Measurements from ENCODE around the gene TBPL2.
"Not testable (repeated sequence)": the region's sequence is repeated elsewhere in the genome, so short reads cannot be mapped to it uniquely, and the experiment has no call there.

The TBPL2 gene

GRCh38 chr14:55457496-55457895 lies 17.1 kb upstream of the TBPL2 start:
- no peak overlapping the region for H3K27ac ChIP-seq (replicated peaks)
- no peaks in the 10 kb centered on the region for H3K27me3 ChIP-seq (ENCODE audit: insufficient read depth, poor library complexity, severe bottlenecking)
- TF ChIP-seq CTCF (IDR thresholded peaks at IDR 0.05; ENCODE audit: insufficient read depth, low read length) (no peak), SPI1 (IDR thresholded peaks at IDR 0.05; ENCODE audit: borderline replicate concordance, low read depth) (no peak), POLR2AphosphoS5 (IDR thresholded peaks at IDR 0.05; ENCODE audit: low read depth) (no peak), REST (IDR thresholded peaks at IDR 0.05; ENCODE audit: insufficient replicate concordance, low read depth) (no peak), GABPA (IDR thresholded peaks at IDR 0.05; ENCODE audit: low read depth) (no peak)
- H3K4me3 ChIP-seq (replicated peaks; ENCODE audit: insufficient read depth, low read length): no peak overlapping the region
- no peak for DNase-seq (ENCODE audit: low read depth in 1 of 2, low spot score in 1 of 2)

GRCh38 chr14:55456411-55456810 lies 16.0 kb upstream of the TBPL2 start:
- H3K27ac ChIP-seq (replicated peaks); DNase-seq (ENCODE audit: low read depth in 1 of 2, low spot score in 1 of 2); H3K4me3 ChIP-seq (replicated peaks; ENCODE audit: insufficient read depth, low read length); H3K27me3 ChIP-seq (ENCODE audit: insufficient read depth, poor library complexity, severe bottlenecking): not testable (repeated sequence)

GRCh38 chr14:55454264-55455002 lies 14.0 kb upstream of the TBPL2 start:
- Histone ChIP-seq H3K4me3 (replicated peaks; ENCODE audit: insufficient read depth, low read length) (no peak overlapping the region), H3K27me3 (ENCODE audit: insufficient read depth, poor library complexity, severe bottlenecking) (no peaks in the 10 kb centered on the region), H3K27ac (replicated peaks) (no peak overlapping the region)
- DNase-seq (ENCODE audit: low read depth in 1 of 2, low spot score in 1 of 2): peak in 1 of 2 experiments; percentile 70
- TF ChIP-seq SPI1 (IDR thresholded peaks at IDR 0.05; ENCODE audit: borderline replicate concordance, low read depth) (no peak), POLR2AphosphoS5 (IDR thresholded peaks at IDR 0.05; ENCODE audit: low read depth) (no peak), GABPA (IDR thresholded peaks at IDR 0.05; ENCODE audit: low read depth) (no peak), CTCF (IDR thresholded peaks at IDR 0.05; ENCODE audit: insufficient read depth, low read length) (no peak), REST (IDR thresholded peaks at IDR 0.05; ENCODE audit: insufficient replicate concordance, low read depth) (no peak)

- H3K27me3 ChIP-seq (ENCODE audit: insufficient read depth, poor library complexity, severe bottlenecking): no peaks in the 10 kb centered on the region
- TF ChIP-seq SPI1 (IDR thresholded peaks at IDR 0.05; ENCODE audit: borderline replicate concordance, low read depth): no peak
- no peak for TF ChIP-seq GABPA (IDR thresholded peaks at IDR 0.05; ENCODE audit: low read depth)
- no peak for DNase-seq (ENCODE audit: low read depth in 1 of 2, low spot score in 1 of 2)
- H3K27ac ChIP-seq (replicated peaks): no peak overlapping the region
- no peak overlapping the region for H3K4me3 ChIP-seq (replicated peaks; ENCODE audit: insufficient read depth, low read length)
Measured at GRCh38 chr14:55451950-55452349, 11.5 kb upstream of the TBPL2 start.

- TF ChIP-seq POLR2AphosphoS5 (IDR thresholded peaks at IDR 0.05; ENCODE audit: low read depth) (no peak), REST (IDR thresholded peaks at IDR 0.05; ENCODE audit: insufficient replicate concordance, low read depth) (no peak), SPI1 (IDR thresholded peaks at IDR 0.05; ENCODE audit: borderline replicate concordance, low read depth) (no peak), CTCF (IDR thresholded peaks at IDR 0.05; ENCODE audit: insufficient read depth, low read length) (no peak), GABPA (IDR thresholded peaks at IDR 0.05; ENCODE audit: low read depth) (no peak)
- H3K4me3 ChIP-seq (replicated peaks; ENCODE audit: insufficient read depth, low read length): no peak overlapping the region
- no peak for DNase-seq (ENCODE audit: low read depth in 1 of 2, low spot score in 1 of 2)
- H3K27me3 ChIP-seq (ENCODE audit: insufficient read depth, poor library complexity, severe bottlenecking): no peaks in the 10 kb centered on the region
- H3K27ac ChIP-seq (replicated peaks): no peak overlapping the region
Measured at GRCh38 chr14:55451398-55451797, 11.0 kb upstream of the TBPL2 start.
